ENCODE results near the gene THSD4.
"Not testable (repeated sequence)": the region's sequence is repeated elsewhere in the genome, so short reads cannot be mapped to it uniquely, and the experiment has no call there.

The THSD4 gene

GRCh38 chr15:71149646-71150557 is 34.6 kb downstream of the THSD4 start:
- no peak for DNase-seq (ENCODE audit: low read depth in 2 of 2)

GRCh38 chr15:71151081-71151480 is 35.8 kb downstream of the THSD4 start:
- no peak for DNase-seq (ENCODE audit: low read depth in 2 of 2)

- no peak for DNase-seq (ENCODE audit: low read depth in 2 of 2)
Measured at GRCh38 chr15:71152542-71152941, 37.3 kb downstream of the THSD4 start.

GRCh38 chr15:71153823-71154524 is 38.7 kb downstream of the THSD4 start:
- no peak for DNase-seq (ENCODE audit: low read depth in 2 of 2)

- no peak for DNase-seq (ENCODE audit: low read depth in 2 of 2)
Measured at GRCh38 chr15:71154607-71155200, 39.4 kb downstream of the THSD4 start.

- no peak for DNase-seq (ENCODE audit: low read depth in 2 of 2)
Measured at GRCh38 chr15:71155534-71155933, 40.3 kb downstream of the THSD4 start.

- no peak for DNase-seq (ENCODE audit: low read depth in 2 of 2)
Measured at GRCh38 chr15:71160976-71161375, 45.7 kb downstream of the THSD4 start.

- DNase-seq (ENCODE audit: low read depth in 2 of 2): no peak
Measured at GRCh38 chr15:71162309-71162708, 47.0 kb downstream of the THSD4 start.

- DNase-seq (ENCODE audit: low read depth in 2 of 2): not testable (repeated sequence)
Measured at GRCh38 chr15:71164606-71165005, 49.3 kb downstream of the THSD4 start.

GRCh38 chr15:71167445-71168165 is 52.3 kb downstream of the THSD4 start:
- DNase-seq (ENCODE audit: low read depth in 2 of 2): no peak

- DNase-seq (ENCODE audit: low read depth in 2 of 2): no peak
Measured at GRCh38 chr15:71168166-71168834, 53.0 kb downstream of the THSD4 start.

- no peak for DNase-seq (ENCODE audit: low read depth in 2 of 2)
Measured at GRCh38 chr15:71170163-71170562, 54.9 kb downstream of the THSD4 start.

- no peak for DNase-seq (ENCODE audit: low read depth in 2 of 2)
Measured at GRCh38 chr15:71171195-71171594, 55.9 kb downstream of the THSD4 start.

GRCh38 chr15:71174360-71174759 is 59.1 kb downstream of the THSD4 start:
- not testable (repeated sequence) for DNase-seq (ENCODE audit: low read depth in 2 of 2)

GRCh38 chr15:71180986-71181853 is 65.9 kb downstream of the THSD4 start:
- DNase-seq (ENCODE audit: low read depth in 2 of 2): no peak

- no peak for DNase-seq (ENCODE audit: low read depth in 2 of 2)
Measured at GRCh38 chr15:71182522-71182921, 67.3 kb downstream of the THSD4 start.

- DNase-seq (ENCODE audit: low read depth in 2 of 2): no peak
Measured at GRCh38 chr15:71183063-71183462, 67.8 kb downstream of the THSD4 start.

- DNase-seq (ENCODE audit: low read depth in 2 of 2): no peak
Measured at GRCh38 chr15:71185706-71186105, 70.4 kb downstream of the THSD4 start.

- no peak for DNase-seq (ENCODE audit: low read depth in 2 of 2)
Measured at GRCh38 chr15:71186267-71186666, 71.0 kb downstream of the THSD4 start.

GRCh38 chr15:71187078-71187477 is 71.8 kb downstream of the THSD4 start:
- DNase-seq (ENCODE audit: low read depth in 2 of 2): no peak
